ENCODE results near the gene OPN1SW. TPM values are rescaled to one million over a fixed set of nuclear protein-coding genes. Genes with fewer than 3 reads are reported as not detected.
A peak's percentile ranks its signal among the peaks of the same experiment; 100 is the strongest.

Gene OPN1SW
- total and polyA plus RNA-seq, 3 donors from 2014 or later, result not detected

DNA sequence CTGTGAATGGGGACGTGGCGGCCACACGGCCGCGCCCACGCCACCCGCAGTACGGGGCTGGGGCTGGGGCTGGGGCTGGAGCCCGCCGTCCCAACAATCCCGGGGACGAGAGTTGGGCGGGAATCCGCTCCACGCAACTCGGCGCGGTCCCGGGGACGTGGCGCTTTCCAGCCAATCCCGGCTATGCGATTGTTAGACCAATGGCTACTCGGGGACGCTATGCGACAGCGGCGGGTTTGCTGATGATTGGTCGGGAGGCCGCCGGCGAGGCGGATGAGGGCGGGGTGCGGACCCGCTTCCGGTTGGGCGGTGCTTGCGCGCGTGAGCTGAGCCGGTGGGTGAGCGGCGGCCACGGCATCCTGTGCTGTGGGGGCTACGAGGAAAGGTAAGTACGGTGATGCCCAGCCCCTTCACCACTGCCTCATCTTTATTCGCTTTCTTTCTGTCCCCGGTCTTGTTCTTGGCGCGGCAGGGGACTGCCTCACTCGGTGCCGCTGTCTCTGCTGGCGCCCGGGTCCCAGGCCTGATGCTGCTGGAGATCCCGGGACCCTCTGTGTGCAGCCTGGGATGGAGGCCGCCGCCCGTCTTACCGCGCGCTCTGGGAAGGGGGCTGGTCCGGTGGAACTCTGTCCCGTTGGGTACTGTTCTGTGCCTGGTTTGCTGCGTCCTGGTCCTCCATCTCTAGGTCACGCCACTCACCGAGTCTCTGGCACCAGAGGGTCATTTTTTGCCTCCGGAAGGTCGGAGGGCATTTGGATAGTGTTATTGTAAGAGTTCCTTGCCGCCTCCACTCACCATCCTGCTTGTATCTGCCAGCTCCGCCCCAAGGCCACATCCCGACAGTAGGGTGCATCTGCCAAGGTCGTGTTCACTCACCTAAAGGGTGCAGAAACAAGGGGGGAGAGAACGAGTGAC lies 36.3 kb downstream of the OPN1SW start, which contains the start of gene CALU:
CALU (plus strand) TSS at position 312 of the 915 bp plus-strand sequence. CDS start 9,225 bp downstream, outside the sequence.
- peak within 1 kb of the TSS; percentile 89 to 94 for H3K27ac ChIP-seq
- peaks cover 22% of the 10 kb centered on the region for H3K4me1 ChIP-seq
- TF ChIP-seq, protein P1, sequence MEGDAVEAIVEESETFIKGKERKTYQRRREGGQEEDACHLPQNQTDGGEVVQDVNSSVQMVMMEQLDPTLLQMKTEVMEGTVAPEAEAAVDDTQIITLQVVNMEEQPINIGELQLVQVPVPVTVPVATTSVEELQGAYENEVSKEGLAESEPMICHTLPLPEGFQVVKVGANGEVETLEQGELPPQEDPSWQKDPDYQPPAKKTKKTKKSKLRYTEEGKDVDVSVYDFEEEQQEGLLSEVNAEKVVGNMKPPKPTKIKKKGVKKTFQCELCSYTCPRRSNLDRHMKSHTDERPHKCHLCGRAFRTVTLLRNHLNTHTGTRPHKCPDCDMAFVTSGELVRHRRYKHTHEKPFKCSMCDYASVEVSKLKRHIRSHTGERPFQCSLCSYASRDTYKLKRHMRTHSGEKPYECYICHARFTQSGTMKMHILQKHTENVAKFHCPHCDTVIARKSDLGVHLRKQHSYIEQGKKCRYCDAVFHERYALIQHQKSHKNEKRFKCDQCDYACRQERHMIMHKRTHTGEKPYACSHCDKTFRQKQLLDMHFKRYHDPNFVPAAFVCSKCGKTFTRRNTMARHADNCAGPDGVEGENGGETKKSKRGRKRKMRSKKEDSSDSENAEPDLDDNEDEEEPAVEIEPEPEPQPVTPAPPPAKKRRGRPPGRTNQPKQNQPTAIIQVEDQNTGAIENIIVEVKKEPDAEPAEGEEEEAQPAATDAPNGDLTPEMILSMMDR (IDR thresholded peaks at IDR 0.05), result no peak
- peak; percentile 66 for TF ChIP-seq POLR2A (IDR thresholded peaks at IDR 0.05)
- WGBS, 2 donors, result 1% methylated on average over 35 to 74 of the region's 74 CpGs
- H3K27me3 ChIP-seq, result no peaks in the 10 kb centered on the region
- no peaks in the 10 kb centered on the region for H3K9me3 ChIP-seq
- H3K36me3 ChIP-seq (ENCODE audit: low read depth, missing control alignments), result no peaks in the 10 kb centered on the region
- H3K4me3 ChIP-seq, result peak within 1 kb of the TSS; percentile 96 to 98
- intact Hi-C loops (cut with DNase I; ENCODE audit: low total_unique reads), result no loop called here
- DNase-seq, result peak; percentile 98

DNA sequence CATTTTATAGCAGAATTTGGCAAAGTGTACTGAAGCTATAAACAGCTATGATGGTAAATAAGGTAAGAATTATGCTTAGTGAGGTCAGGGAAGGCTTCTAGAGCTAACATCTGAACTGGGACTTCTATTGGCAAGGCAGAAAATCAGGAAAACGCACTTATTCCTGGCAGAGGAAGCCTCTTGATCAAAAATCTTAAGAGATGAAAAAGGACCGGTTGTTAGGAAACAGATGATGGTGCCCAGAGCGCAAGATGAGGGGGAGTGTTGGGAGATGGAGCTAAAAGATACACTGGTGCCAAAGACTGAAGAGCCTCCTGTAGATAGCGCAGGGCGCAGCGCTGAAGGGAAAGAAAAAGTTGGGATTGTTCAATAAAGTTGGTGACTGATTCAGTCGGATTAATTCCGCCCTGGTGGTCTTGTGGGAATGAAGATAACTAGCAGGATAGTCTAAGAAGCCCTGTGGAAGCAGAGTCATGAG lies 37.0 kb downstream of the OPN1SW start:
- H3K4me1 ChIP-seq, result peaks cover 20% of the 10 kb centered on the region
- 0 to 1% methylated on average over 8 of the region's 8 CpGs for WGBS, 2 donors
- peak; percentile 27 for DNase-seq
- peak overlapping the region; percentile 89 to 94 for H3K27ac ChIP-seq
- intact Hi-C loops (cut with DNase I; ENCODE audit: low total_unique reads), result no loop called here
- peak overlapping the region; percentile 96 to 98 for H3K4me3 ChIP-seq
- H3K36me3 ChIP-seq (ENCODE audit: low read depth, missing control alignments), result no peaks in the 10 kb centered on the region
- no peaks in the 10 kb centered on the region for H3K9me3 ChIP-seq
- no peak for TF ChIP-seq POLR2A (IDR thresholded peaks at IDR 0.05)
- TF ChIP-seq, protein P1 (IDR thresholded peaks at IDR 0.05), result no peak
- no peaks in the 10 kb centered on the region for H3K27me3 ChIP-seq

DNA sequence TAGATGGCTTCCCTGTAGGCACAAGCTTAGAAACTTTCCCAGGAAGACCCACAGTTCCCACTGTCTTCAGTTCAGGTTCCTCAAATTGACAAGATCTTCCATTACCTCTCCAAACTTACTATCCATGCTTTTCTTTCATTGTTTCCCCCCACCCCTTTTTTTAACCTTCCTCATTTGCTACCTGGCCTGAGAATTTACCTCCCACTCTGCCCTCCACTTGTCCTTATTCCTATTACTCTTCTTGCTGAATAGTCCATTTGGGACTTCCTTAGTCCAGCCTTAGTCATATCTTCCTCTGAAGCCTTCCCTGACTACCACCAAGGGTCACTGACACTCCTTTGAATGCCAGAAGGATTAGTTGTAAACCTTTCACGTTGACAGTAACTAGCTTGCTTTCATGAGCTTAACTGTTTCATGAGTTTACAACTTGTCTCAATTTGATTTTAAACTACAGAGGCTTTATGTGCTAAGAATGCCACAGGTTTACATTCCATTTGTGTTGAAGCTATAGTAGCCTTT lies 37.7 kb downstream of the OPN1SW start:
- no peak for DNase-seq
- peak overlapping the region; percentile 89 to 94 for H3K27ac ChIP-seq
- H3K36me3 ChIP-seq (ENCODE audit: low read depth, missing control alignments), result no peaks in the 10 kb centered on the region
- H3K4me1 ChIP-seq, result peaks cover 20% of the 10 kb centered on the region
- no peak for TF ChIP-seq POLR2A (IDR thresholded peaks at IDR 0.05)
- TF ChIP-seq, protein P1 (IDR thresholded peaks at IDR 0.05), result no peak
- intact Hi-C loops (cut with DNase I; ENCODE audit: low total_unique reads), result no loop called here
- WGBS, 2 donors, result 15 to 23% methylated on average over 1 of the region's 1 CpG
- peak overlapping the region in 1 of 2 donors; percentile 96 for H3K4me3 ChIP-seq
- no peaks in the 10 kb centered on the region for H3K9me3 ChIP-seq
- no peaks in the 10 kb centered on the region for H3K27me3 ChIP-seq

DNA sequence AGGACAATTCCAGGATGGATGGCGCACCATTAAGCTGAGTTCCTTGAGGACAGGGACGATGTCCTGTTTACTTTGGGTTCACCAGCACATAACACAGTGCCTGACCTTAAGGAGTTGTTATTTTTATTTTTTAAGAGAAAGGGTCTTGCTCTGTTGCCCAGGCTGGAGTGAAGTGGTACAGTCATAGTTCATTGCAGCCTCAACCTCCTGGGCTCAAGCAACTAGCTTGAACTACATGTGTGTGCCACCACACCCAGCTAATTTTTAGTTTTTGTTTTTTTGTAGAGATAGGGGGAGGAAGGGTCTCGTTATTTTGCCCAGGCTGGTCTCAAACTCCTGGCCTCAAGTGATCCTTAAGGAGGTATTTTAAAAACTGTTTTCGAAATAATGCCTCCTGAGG lies 38.2 kb downstream of the OPN1SW start:
- Histone ChIP-seq H3K36me3 (ENCODE audit: low read depth, missing control alignments) (no peaks in the 10 kb centered on the region), H3K4me3 (no peak overlapping the region), H3K27ac (no peak overlapping the region), H3K9me3 (no peaks in the 10 kb centered on the region), H3K4me1 (peaks cover 20% of the 10 kb centered on the region), H3K27me3 (no peaks in the 10 kb centered on the region)
- WGBS, 2 donors, result 91 to 96% methylated on average over 4 of the region's 4 CpGs
- intact Hi-C loops (cut with DNase I; ENCODE audit: low total_unique reads), result no loop called here
- TF ChIP-seq, protein P1 (IDR thresholded peaks at IDR 0.05), result no peak
- no peak for TF ChIP-seq POLR2A (IDR thresholded peaks at IDR 0.05)
- no peak for DNase-seq

Measured in testis (tissue), 3 donors.